HG03060 (cell line): ENCODE results near the gene FRMPD2.
"Not testable (repeated sequence)": the region's sequence is repeated elsewhere in the genome, so short reads cannot be mapped to it uniquely, and the experiment has no call there.

Source experiments
- ATAC-seq: cut with Tn5 transposase; IDR thresholded peaks from one replicate; pipeline ENCODE4 v1.9.1; 2021; ENCODE audit warnings: low read depth, moderate number of reproducible peaks; ENCODE audit not compliant: unreplicated experiment

FRMPD2 gene

GRCh38 chr10:48143721-48144642, 130.5 kb downstream of the FRMPD2 start:
- not testable (repeated sequence) for ATAC-seq

- ATAC-seq: not testable (repeated sequence)
Measured at GRCh38 chr10:48140949-48141348, 133.5 kb downstream of the FRMPD2 start.

- not testable (repeated sequence) for ATAC-seq
Measured at GRCh38 chr10:48139953-48140850, 134.3 kb downstream of the FRMPD2 start.

GRCh38 chr10:48128954-48129353, 145.5 kb downstream of the FRMPD2 start:
- not testable (repeated sequence) for ATAC-seq

GRCh38 chr10:48126251-48126650, 148.2 kb downstream of the FRMPD2 start:
- ATAC-seq: not testable (repeated sequence)

- ATAC-seq: not testable (repeated sequence)
Measured at GRCh38 chr10:48125631-48126030, 148.9 kb downstream of the FRMPD2 start.

- ATAC-seq: not testable (repeated sequence)
Measured at GRCh38 chr10:48122618-48123017, 151.9 kb downstream of the FRMPD2 start.

GRCh38 chr10:48110277-48110676, 164.2 kb downstream of the FRMPD2 start:
- ATAC-seq: not testable (repeated sequence)
